Measurements from ENCODE around the gene HOXA11.

The HOXA11 gene

GRCh38 chr7:27144781-27145164 is 40.3 kb downstream of the HOXA11 start:
- no peak for DNase-seq

GRCh38 chr7:27143950-27144780 is 40.9 kb downstream of the HOXA11 start:
- no peak for DNase-seq

DNA sequence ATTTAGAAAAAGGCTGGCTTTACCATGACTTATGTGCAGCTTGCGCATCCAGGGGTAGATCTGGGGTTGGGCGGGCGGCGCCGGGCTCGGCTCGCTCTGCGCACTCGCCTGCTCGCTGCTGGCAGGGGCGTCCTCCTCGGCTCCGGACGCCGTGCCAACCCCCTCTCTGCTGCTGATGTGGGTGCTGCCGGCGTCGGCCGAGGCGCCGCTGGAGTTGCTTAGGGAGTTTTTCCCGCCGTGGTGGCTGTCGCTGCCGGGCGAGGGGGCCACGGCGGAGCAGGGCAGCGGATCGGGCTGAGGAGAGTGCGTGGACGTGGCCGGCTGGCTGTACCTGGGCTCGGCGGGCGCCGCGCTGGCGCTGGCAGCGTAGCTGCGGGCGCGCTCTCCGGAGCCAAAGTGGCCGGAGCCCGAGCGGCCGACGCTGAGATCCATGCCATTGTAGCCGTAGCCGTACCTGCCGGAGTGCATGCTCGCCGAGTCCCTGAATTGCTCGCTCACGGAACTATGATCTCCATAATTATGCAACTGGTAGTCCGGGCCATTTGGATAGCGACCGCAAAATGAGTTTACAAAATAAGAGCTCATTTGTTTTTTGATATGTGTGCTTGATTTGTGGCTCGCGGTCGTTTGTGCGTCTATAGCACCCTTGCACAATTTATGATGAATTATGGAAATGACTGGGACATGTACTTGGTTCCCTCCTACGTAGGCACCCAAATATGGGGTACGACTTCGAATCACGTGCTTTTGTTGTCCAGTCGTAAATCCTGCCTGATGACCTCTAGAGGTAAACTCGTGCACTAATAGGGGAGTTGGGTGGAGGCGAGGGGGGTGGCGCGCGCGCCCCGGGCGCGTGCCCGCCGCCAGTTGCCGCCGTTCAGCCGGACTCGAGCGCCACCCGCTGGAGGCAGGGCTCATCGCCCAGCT is 41.7 kb downstream of the HOXA11 start, which contains the start of gene HOXA5:
TSS of gene HOXA5 (minus strand) at position 659 of the 927 bp plus-strand sequence. CDS start at position 585, 74 bp downstream.
- peak; percentile 83 for DNase-seq

GRCh38 chr7:27142580-27143022 is 42.4 kb downstream of the HOXA11 start:
- DNase-seq, result no peak

GRCh38 chr7:27141923-27142579 is 43.0 kb downstream of the HOXA11 start:
- DNase-seq, result no peak

- DNase-seq, result no peak
Observed at GRCh38 chr7:27141137-27141922, 43.7 kb downstream of the HOXA11 start.

GRCh38 chr7:27140126-27140857 is 44.7 kb downstream of the HOXA11 start:
- DNase-seq, result no peak

- no peak for DNase-seq
Observed at GRCh38 chr7:27139334-27140125, 45.5 kb downstream of the HOXA11 start.

GRCh38 chr7:27138985-27139333 is 46.1 kb downstream of the HOXA11 start:
- no peak for DNase-seq

DNA sequence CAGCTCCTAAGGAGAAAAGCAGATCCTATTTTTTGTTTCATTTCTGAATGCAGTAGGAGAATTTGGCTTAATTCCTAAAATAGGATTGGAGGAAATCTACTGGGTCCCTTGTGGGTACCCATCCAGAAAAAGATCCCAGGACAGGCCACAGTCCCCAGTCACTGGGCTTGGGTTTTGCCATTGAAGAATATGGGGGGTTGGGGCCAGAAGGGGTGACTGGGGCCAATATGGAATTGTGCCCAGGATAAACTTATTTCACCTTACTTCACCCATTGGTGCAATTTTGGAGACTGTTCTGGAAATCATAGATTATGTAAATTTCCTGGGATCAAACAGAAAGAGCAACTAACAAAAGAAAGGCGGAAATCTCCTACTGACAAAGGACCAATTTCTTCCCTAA is 46.6 kb downstream of the HOXA11 start:
- DNase-seq, result no peak

DNA sequence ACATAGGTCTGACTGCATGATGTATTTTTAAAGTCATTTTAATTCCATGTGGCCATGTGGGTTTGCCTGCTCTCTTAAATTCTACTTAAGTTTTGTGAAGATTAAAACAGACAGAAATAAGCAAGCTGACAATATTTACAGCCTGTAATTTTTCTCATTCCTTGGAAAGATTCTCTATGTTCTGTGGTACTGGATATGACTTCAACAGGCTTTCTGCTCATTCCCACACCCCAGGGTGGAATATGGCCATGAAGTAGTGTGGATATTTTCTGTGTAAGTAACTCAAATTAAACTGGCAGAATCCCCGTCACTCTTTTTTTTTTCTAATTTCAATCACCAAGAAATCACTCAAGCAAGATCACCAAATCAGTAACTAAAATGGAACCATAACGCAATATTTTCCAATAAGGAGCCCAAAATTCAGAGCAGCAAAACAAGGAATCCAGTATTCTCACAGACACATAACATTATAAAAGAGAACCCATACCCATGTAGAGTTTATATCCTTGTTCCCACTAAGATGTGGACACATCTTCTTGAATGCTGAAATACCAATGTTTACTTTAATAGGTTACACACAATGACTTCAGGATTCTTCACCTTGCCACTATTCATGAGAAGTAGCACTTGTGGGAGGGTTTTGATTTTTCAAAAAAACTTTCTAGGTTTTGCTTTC is 47.3 kb downstream of the HOXA11 start:
- no peak for DNase-seq

DNA sequence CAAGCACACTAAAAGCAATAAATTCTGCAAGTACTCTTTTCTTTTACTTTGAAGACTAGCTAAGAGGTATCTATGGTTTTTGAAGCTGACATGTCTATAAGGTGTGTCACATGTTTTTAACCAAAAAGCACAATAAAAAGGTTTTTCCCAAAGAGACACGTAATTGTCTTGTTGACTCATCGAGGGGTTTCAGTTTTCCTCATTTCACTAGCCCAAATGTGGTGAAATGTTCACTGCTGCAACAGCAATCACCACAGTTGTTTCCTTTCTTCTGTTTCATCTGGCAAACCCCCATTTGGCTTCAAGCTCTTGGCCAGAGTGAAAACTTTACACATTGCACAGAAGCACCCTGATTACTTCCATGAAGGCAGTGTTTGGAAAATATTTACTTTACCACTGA is 50.6 kb downstream of the HOXA11 start:
- no peak for DNase-seq

DNA sequence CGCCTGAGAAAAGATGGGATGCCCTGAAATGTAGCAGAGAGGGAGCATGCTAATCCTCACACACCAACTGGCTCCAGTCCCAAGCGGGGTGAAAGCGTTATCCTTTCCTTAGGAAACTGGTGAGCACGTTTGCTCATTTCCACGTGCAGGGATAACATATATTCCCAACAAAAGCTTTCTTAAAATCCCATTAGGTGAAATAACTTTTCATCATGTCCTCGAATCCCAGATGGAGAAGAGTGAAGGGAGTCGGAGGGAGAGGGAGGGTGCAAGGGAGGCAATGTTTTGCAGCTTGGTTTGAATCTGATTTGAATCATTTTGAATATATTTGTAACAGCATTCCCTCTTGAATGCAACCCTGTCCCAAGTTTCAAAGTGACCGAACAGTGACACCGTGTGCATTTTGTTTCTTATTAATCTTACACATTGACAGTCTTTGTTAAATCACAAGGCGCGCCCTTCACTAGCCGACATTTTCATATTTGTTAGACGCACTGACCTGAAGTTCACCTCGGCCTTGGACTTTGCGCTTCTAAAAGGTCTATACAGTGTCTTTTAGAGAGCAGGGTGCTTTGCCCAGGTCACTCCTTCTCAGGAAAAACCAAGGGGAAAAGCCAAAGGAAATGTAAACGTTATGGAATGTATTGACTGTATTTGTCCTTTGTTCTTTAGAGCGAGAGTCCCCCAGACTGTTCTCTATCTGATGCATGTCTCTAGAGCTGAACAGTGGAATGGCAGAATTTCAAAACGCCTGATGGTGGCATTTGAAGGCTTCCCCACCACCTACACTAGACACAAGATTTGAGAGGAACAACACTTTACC is 51.4 kb downstream of the HOXA11 start:
- no peak for DNase-seq

DNA sequence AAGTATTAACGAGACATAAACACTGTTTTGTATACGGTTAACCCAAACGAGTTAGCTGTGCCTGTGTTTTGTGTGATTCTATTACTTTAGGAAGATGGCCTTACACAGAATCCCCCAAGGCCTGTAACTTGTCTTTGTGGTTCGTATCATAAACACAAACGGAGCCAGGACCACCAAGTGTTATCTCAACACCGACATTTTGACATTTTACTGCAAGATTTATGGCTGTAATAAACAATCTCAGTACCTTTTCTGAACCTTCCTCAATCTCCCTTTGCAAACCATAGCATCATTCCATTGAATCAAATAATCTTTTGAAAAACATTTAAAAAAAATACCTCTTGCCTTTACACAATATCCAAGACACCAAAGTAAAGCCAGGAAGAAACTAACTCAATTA is 52.1 kb downstream of the HOXA11 start:
- no peak for DNase-seq

DNA sequence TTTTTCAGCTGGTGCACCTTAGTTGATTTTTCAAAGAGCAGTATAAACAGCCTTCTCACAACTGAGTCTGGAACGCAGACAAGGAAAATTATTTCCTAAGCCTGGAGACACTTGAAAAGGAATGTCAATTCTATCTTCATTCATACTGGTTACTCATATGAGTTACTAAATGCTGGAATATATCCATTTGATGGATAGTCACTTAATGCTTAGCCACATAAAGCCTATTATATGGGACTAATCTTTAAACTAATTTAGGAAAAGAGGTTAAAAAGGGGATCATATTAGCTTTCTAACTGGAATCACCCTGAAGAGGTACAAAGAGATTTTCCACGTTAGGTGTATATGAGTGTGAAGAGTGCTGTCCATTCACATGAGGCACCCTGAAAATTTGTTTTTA is 52.8 kb downstream of the HOXA11 start:
- no peak for DNase-seq

DNA sequence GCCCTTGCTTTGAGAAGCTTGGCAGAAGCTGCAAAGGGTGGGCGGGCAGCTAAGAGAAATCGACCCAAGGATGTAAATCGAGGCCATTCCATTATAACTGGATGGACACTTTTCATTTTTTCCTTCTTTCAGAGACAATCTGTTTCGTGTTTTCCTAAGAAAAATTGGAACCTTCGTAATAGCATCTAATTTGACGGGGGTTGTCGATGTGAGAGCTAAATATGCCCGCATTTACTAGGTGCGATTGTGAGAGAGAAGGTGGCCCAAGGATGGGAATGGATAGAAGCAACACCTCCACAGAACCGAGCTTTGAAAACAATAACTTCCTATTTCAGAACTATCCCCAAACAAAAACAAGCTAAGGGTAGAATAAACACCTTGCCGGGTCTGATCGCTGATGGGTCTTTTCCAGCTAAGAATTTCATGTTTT is 53.6 kb downstream of the HOXA11 start:
- DNase-seq, result no peak

All from COR-L47 (cell line).